GM12878 (cell line): ENCODE results near the gene ANKRD23. TPM values are rescaled to one million over a fixed set of nuclear protein-coding genes. Genes with fewer than 3 reads are reported as not detected.

Experiments
- ATAC-seq: fragments of 200-7000 bp; cut with Tn5 transposase; 3 replicates; pipeline ENCODE4 v1.9.1; 2020; ENCODE audit warnings: mild to moderate bottlenecking, moderate library complexity
- BruUV-seq: library from RNA; stranded (reverse); fragments of 400-500 nt; replicated peaks from 2 replicates; lab custom pipeline; 2021; lab: Mats Ljungman, UMichigan
- CTCF ChIA-PET: fragments of 300-600 bp; sonication (Branson Sonifier 250); formaldehyde crosslinking; extraction: SDS; loops from one replicate; lab custom pipeline; 2021; ENCODE audit warnings: inconsistent platforms; lab: Yijun Ruan, JAX
- POLR2A ChIA-PET: fragments of 350-600 bp; formaldehyde crosslinking; extraction: SDS; loops from one replicate; lab custom pipeline; 2021; ENCODE audit warnings: inconsistent platforms; lab: Charles Lee
- RAD21 ChIA-PET: fragments of 300-600 bp; sonication (Branson Sonifier 250); formaldehyde crosslinking; loops from one replicate; lab custom pipeline; 2023; ENCODE audit warnings: antibody characterized with exemption; ENCODE audit not compliant: unreplicated experiment; lab: Charles Lee
- SMC1A ChIA-PET: fragments of 300-600 bp; sonication (Branson Sonifier 250); formaldehyde crosslinking; loops from one replicate; lab custom pipeline; 2023; ENCODE audit not compliant: unreplicated experiment, uncharacterized antibody; lab: Charles Lee
- DNase-seq: peaks from one replicate; pipeline ENCODE4 v3.0.0-alpha.2; 2011; ENCODE audit warnings: low read depth, low spot score
- FAIRE-seq: peaks from 3 replicates; lab custom pipeline; 2011; peaks lifted over from hg19 to GRCh38; lab: Jason Lieb, UNC
- H2AFZ ChIP-seq: 2 replicates; pipeline ENCODE4 v1.6.0; 2011; ENCODE audit warnings: low read depth, low read length, control low read depth; ENCODE audit not compliant: control insufficient read depth
- H3K27ac ChIP-seq: 2 replicates; pipeline ENCODE4 v1.5.1; 2011; ENCODE audit warnings: control low read depth; ENCODE audit not compliant: control insufficient read depth, insufficient read depth
- H3K27me3 ChIP-seq, 2 experiments: replicated peaks in 1 of 2; 2 replicates each; pipeline versions ENCODE4 v1.6.0 to v1.6.1; 2011; ENCODE audit warnings: low read length in 1 of 2; ENCODE audit not compliant: control insufficient read depth in 2 of 2, insufficient read depth in 2 of 2
- H3K36me3 ChIP-seq, 2 experiments: 2 replicates each; pipeline ENCODE4 v1.5.1; 2011; ENCODE audit warnings: low read length in 1 of 2; ENCODE audit not compliant: control insufficient read depth in 2 of 2, insufficient read depth in 2 of 2
- H3K4me1 ChIP-seq: 2 replicates; pipeline ENCODE4 v1.6.1; 2011; ENCODE audit warnings: mild to moderate bottlenecking, low read length, moderate library complexity, mixed read lengths; ENCODE audit not compliant: control insufficient read depth, insufficient read depth
- H3K4me2 ChIP-seq: 2 replicates; pipeline ENCODE4 v1.6.0; 2011; ENCODE audit warnings: control low read depth; ENCODE audit not compliant: control insufficient read depth, insufficient read depth
- H3K4me3 ChIP-seq: fragments of 200-600 bp; sonication (generic); 2 replicates; pipeline ENCODE4 v1.5.1; 2016
- H3K79me2 ChIP-seq: 2 replicates; pipeline ENCODE4 v1.6.0; 2011; ENCODE audit warnings: low read length; ENCODE audit not compliant: control insufficient read depth, insufficient read depth
- H3K9ac ChIP-seq: 2 replicates; pipeline ENCODE4 v1.8.0; 2011; ENCODE audit warnings: low read length, control low read depth, mixed read lengths; ENCODE audit not compliant: control insufficient read depth, insufficient read depth
- H3K9me3 ChIP-seq: replicated peaks from 3 replicates; pipeline ENCODE4 v1.5.1; 2011; ENCODE audit warnings: mild to moderate bottlenecking, low read length; ENCODE audit not compliant: control insufficient read depth, insufficient read depth
- H4K20me1 ChIP-seq: 2 replicates; pipeline ENCODE4 v1.6.0; 2011; ENCODE audit not compliant: control insufficient read depth, insufficient read depth
- IRF3 ChIP-seq: fragments of 450-650 bp; IDR thresholded peaks from 2 replicates; pipeline ENCODE4 v1.6.1; 2014; ENCODE audit warnings: mild to moderate bottlenecking
- RCOR1 ChIP-seq: conservative IDR thresholded peaks from 2 replicates; pipeline ENCODE4 v1.6.1; 2012; ENCODE audit warnings: low read depth, low read length, improper control_type of control experiment
- SRF ChIP-seq, 2 experiments: IDR thresholded peaks; 2 replicates each; pipeline ENCODE4 v1.6.1; 2011; ENCODE audit warnings: low read depth in 2 of 2, low read length in 2 of 2, mild to moderate bottlenecking in 1 of 2, moderate library complexity in 1 of 2
- ZZZ3 ChIP-seq: IDR thresholded peaks from 2 replicates; pipeline ENCODE4 v1.6.1; 2011; ENCODE audit warnings: low read depth; ENCODE audit not compliant: control insufficient read depth, insufficient read length
- WGBS: methylation state at CpG from one replicate; pipeline ENCODE4 v1.1.6; 2016; ENCODE audit warnings: low lambda C conversion rate; ENCODE audit not compliant: insufficient replicate concordance, insufficient coverage; ENCODE audit errors: missing lambda C conversion rate; 5-methylcytosine and 5-hydroxymethylcytosine counted together
- in situ Hi-C: fragments of 300-500 bp; cut with MboI; formaldehyde crosslinking; loops from 9 replicates; pipeline ENCODE4 v1.14.3; 2018; ENCODE audit warnings: mixed read lengths
- intact Hi-C: fragments of 100-400 bp; cut with micrococcal nuclease; formaldehyde crosslinking; loops from one replicate; pipeline ENCODE4 v1.14.2; 2022; ENCODE audit not compliant: unreplicated experiment
- polyA plus RNA-seq, 11 experiments: library from polyadenylated mRNA; depleted of rRNA in 4 of 11; unstranded in 6 of 11; stranded (reverse) in 5 of 11; fragments of >200 nt; fragmentation: Nextera tagmentation in 4 of 11; fragmentation: Illumina TruSeq in 1 of 11; extraction: Ambion mirVana in 4 of 11; extraction: Trizol in 1 of 11; gene quantifications; 1 replicate in 1 of 11; 2 replicates in 10 of 11; pipeline versions ENCODE4 v1.2.1 to v1.2.3, GENCODE V29; 2011 to 2016; ENCODE audit warnings: inconsistent platforms in 2 of 11, missing spikeins in 2 of 11, low read depth in 1 of 11
- total RNA-seq, 4 experiments: library from RNA; depleted of rRNA in 3 of 4; stranded (reverse); fragments of >200 nt in 3 of 4; fragmentation: Illumina TruSeq in 1 of 4; extraction: Trizol in 1 of 4; gene quantifications; 2 replicates each; pipeline versions ENCODE4 v1.2.1 to v1.2.3, GENCODE V29; 2013 to 2021
- TF ChIP-seq, protein P1 (sequence below): IDR thresholded peaks from 2 replicates; pipeline ENCODE4 v1.6.1; 2011; ENCODE audit warnings: borderline replicate concordance, low read depth, mild to moderate bottlenecking, moderate library complexity, low read length; ENCODE audit not compliant: insufficient read depth, poor library complexity, severe bottlenecking

ANKRD23 gene
- total and polyA plus RNA-seq, 10 of the 15 experiments (the other 5 are each of a cell fraction or from before 2014, with no cell fraction given), result 0.34 to 5.3 (median 2.7) TPM

GRCh38 chr2:96876269-96877041 is 32.6 kb upstream of the ANKRD23 start (continued):
- TF ChIP-seq, protein P1, sequence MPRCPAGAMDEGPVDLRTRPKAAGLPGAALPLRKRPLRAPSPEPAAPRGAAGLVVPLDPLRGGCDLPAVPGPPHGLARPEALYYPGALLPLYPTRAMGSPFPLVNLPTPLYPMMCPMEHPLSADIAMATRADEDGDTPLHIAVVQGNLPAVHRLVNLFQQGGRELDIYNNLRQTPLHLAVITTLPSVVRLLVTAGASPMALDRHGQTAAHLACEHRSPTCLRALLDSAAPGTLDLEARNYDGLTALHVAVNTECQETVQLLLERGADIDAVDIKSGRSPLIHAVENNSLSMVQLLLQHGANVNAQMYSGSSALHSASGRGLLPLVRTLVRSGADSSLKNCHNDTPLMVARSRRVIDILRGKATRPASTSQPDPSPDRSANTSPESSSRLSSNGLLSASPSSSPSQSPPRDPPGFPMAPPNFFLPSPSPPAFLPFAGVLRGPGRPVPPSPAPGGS, result no peak

DNA sequence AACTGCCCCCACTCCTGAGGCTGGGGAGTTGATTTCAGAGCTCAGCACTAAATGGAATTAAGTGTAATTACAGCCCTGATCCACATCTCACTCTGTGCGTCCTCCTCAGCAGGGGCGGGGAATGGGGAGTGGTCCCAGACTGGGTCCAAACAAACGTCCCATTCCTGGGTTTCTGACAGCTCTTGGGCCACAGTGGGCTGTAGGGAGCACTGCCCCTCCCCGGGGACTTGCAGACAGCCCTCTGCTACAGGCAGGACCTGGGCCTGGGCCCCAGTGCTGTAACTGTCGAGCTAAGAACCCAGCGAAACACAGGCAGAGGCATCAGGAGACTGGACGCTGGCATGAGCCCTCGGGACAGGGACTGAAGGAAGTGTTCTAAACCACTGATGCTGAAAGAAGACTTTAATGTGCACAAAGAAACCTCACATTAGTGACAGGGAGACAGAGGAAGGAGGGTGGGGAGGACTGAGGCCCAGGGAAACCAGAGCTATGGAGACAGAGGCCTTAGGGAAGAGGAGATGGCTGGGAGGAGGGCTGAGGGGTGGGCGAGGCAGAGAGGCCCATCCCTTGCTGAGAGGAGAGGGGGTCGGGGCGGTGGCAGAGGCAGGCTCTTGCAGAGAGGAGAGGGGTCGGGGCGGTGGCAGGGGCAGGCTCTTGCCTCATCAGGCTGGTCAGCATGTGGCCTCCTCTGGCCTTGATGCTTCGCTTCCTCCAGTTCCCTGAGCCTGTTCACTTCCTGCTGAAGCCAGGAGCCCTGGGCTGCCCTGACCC is 31.9 kb upstream of the ANKRD23 start:
- WGBS, result 87% methylated on average over 10 of the region's 14 CpGs
- CTCF ChIA-PET, result interaction anchor here (0.6 to 5.0 kb wide), 3 partner anchors 18 to 82 kb away, joined by 3 to 31 read pairs (median 22); partner anchors contain the start of gene ANKRD39
- intact Hi-C loops (no loop called here), in situ Hi-C loops (no loop called here)
- H3K27ac ChIP-seq, result no peak overlapping the region
- H2AFZ ChIP-seq, result no peak overlapping the region
- ATAC-seq (no peak), DNase-seq (no peak), FAIRE-seq (no peak)
- SMC1A ChIA-PET, result interaction anchor here (1.4 to 3.1 kb wide), 2 partner anchors 11 to 77 kb away, joined by 4 to 25 read pairs; no protein-coding TSS in a partner anchor
- H3K9ac ChIP-seq, result no peak overlapping the region
- H3K4me3 ChIP-seq, result no peak overlapping the region
- no peaks in the 10 kb centered on the region for H3K36me3 ChIP-seq
- no peaks in the 10 kb centered on the region; the same call in 1 of the 2 replicates for H3K79me2 ChIP-seq
- POLR2A ChIA-PET, result interaction anchor here (0.6 to 1.0 kb wide), 2 partner anchors 100 to 1017 kb away, joined by 3 to 4 read pairs; no protein-coding TSS in a partner anchor
- BruUV-seq, result no TSS peak
- no peaks in the 10 kb centered on the region for H4K20me1 ChIP-seq
- TF ChIP-seq RCOR1 (no peak), SRF (IDR thresholded peaks at IDR 0.05; ENCODE audit: low read depth in 2 of 2, low read length in 2 of 2) (no peak), IRF3 (no peak), ZZZ3 (no peak)
- H3K9me3 ChIP-seq, result no peaks in the 10 kb centered on the region
- RAD21 ChIA-PET, result interaction anchor here (0.7 to 3.6 kb wide), 3 partner anchors 18 to 79 kb away, joined by 4 to 38 read pairs (median 9); partner anchors contain the start of gene ANKRD39
- peaks cover 32% of the 10 kb centered on the region for H3K4me1 ChIP-seq
- no peak overlapping the region for H3K4me2 ChIP-seq
- no peaks in the 10 kb centered on the region for H3K27me3 ChIP-seq
